Occipital lobe (tissue), 2 donors: ENCODE data around the gene COX19. TPM values are rescaled to one million over a fixed set of nuclear protein-coding genes. Genes with fewer than 3 reads are reported as not detected.

ENCODE experiments used
- DNase-seq: peaks from one replicate; lab custom pipeline; 2025; lab: John Stamatoyannopoulos, UW
- total RNA-seq: library from RNA; depleted of rRNA; stranded (reverse); fragments of >200 nt; gene quantifications from one replicate; pipeline ENCODE4 v1.2.3, GENCODE V29; 2014

The COX19 gene, protein sequence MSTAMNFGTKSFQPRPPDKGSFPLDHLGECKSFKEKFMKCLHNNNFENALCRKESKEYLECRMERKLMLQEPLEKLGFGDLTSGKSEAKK
- total RNA-seq = 16.4 TPM

DNA sequence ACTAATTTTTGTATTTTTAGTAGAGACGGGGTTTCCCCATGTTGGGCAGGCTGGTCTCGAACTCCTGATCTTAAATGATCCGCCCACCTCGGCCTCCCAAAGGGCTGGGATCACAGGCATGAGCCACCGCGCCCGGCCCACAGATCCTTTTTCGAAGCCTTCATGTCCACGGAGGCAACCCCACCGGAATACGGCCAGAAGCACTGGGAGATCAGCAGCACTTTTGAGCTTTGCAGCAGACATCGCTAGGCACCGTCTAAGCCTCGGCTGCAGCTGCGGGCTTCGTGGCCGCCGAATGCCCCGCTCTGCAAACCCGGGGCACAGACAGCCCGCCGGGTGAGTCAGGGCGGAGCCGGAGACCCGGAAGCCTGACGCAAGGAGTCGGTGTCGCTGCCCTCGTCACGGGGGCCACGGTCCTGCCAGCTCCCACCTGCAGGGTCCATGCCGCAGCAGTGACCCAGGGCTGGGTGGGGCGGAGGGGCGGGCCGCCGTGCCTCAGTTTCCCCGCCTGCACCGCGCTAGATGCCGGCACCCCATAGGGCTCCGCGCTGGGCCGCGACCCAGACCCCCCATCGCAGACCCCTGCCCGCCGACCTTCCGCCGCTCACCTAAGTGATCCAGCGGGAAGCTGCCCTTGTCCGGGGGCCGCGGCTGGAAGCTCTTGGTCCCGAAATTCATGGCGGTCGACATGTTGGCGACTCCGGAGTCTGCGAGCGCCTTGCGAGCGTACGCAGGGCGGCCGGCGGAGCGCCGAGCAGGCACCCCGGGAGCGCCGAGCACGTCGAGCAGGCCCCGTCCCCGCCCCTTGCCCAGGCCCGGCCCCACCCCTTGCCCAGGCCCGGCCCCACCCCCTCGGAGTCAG lies at the start of gene COX19:
Gene COX19, minus strand, starts transcription at position 730 of the 862 bp plus-strand sequence. Its CDS starts 40 bp downstream, at position 690.
- DNase-seq = peak; percentile 81

DNA sequence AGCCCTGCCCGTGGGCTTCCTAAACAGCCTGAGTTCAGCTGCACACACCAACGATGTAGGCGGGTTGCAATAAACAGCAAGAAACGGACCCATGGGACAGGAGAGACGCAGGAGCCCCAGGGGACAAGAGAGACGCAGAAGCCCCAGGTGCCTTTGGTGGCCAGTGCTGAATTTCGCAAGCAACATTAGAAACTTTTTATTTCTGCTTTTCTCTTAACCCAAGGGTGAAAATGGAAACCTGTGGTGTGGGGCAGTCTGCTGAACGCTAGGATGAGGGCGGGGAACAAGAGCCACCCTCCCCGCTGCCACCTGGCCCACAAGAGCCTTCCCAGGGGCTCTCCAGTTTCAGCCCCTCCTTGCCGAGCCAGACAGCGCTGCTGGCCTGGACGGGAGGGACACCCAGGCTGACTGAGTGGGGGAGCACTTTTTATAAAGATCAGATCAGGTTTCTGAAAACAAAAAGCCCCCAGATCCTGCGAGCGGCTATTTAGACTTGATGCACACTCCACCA lies 49.0 kb upstream of the COX19 start:
- no peak for DNase-seq

DNA sequence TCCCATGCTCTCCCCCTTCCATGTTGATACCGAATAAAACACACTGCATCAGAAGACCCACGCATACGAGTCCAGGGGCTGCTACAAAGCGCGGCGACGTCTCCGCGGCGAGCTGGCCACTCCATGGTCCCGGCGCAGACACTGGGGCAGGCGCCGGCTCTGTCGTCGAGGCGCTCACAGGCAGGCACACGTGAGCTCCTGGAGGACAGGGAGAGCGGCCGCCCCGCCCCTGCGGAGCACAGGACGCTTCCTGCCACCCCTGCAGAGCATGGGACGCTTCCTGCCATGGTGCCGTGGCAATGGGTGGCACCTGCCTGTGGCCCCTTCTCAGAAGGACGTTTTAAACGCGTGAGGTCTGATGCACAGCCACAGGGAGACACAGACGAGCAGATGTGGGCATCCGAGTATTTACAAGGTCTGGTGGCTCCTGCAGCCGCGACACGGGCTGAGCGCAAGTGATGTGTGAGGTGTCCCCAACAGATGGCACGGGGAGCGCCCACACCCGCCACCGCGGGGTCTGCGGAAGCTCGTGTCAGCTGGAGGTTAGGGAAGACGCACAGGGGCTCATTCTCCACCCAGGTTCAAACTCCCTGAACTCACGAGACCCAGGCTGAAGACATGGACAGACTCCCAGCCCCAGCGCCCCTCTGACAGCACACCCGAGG lies 47.6 kb upstream of the COX19 start:
- DNase-seq = no peak

DNA sequence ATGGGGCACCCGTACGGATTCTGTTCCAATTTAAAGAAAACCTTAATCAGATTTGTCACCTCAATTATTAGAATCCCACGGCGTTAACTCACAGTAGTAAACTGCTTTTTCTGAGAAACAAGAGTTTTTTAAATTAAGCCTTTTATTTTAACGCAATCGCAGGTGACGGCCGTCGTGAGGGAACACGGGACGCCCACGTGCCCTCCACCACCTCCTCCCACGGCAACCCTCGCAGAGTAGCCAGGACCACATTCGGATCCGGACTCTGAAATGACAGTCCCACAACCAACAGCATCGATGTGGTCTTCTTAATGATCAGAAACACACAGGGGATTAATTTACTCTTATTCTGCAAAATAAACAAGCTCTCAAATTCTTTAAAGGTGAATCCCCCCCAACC lies 47.0 kb upstream of the COX19 start:
- no peak for DNase-seq

DNA sequence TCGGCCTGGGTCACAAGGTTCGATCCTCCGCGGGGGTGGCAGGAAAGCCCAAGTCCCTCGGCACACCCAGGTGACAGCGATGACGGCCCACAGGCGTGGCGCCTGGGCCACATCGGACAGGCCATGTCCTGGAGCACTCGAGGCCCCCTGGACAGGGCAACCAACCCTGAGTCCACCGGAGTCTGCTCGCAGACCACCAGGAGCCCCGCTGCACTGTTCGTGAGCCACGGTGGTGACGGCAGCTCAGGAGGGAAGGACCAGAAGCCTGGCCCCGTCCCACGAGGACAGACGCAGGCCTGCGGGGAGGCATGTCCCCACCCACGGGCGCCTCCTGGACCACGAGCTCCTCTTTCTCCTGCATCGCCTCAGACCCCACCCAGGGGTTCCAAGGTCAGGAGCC lies 46.6 kb upstream of the COX19 start:
- no peak for DNase-seq

DNA sequence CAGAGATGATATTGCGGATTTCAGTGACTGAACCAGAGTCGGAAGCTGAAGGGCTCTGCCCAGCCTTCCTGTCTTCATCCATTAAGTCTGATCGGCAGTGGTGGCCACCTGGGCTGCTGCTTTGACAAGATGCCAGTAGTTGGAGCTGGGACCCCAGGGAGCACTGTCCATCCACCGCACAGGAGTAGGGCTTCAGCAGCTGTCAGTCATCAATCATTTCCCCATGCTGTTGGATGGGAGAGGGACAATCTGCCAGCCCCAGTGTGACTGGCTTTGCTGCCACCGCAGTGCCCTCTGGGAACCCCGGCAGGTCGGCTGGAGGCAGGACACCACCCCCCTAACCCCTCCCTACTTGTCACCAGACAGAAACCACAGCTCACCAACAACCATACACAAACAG lies 46.0 kb upstream of the COX19 start:
- DNase-seq = no peak

DNA sequence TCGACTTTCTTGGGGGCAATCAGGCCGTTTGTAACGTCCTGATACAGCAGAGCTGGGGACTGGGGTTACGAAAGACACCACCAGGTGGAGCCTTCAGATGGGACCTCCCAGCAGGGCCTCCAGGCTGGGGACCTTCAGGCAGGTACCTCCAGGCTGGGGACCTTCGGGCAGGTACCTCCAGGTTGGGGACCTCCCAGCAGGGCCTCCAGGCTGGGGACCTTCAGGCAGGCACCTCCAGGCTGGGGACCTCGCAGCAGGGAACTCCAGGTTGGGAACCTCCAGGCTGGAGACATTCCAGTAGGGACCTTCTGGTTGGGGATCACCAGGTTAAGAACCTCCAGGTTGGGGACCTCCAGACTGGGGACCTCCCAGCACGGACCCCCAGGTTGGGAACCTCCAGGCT lies 45.5 kb upstream of the COX19 start:
- DNase-seq = no peak

DNA sequence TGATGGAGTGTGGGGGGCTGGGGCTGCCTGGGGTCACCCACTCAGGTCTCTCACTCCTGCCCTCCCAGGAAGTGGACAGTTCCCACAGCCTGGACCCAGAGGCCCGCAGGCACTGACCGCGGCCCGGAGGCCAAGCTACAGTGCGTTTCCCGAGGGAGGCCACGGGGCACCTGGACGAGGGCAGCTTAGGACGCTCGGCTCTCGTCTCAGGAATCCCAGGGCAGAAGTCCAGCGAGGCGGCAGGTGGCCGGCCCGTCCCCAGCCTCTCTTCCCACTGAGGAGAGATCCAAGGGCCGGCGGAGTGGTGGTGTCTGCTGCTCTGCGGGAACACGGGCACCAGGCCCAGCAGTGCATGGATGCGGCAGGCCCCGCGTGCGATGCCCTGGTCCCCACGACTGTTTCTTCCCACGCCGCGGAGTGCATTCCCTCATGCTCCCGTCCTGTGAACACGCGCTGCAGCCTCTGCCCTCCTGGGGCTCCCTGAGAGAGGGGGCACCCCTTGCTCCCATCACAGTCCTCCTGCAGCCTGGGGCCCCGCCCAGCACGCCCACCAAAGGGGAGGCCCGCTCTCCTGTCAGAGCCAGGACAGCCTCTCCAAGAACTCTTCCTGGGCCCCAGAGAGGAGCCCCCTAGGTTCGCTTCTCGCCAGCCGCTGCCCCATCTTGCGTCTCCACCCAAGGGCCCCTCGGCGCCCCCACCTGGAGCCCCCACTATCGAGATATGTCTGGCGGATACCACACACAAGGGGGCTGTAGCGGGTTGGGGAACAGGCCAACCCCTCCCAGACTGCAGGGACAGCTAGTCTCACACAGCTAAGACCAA lies 44.7 kb upstream of the COX19 start:
- DNase-seq = no peak

DNA sequence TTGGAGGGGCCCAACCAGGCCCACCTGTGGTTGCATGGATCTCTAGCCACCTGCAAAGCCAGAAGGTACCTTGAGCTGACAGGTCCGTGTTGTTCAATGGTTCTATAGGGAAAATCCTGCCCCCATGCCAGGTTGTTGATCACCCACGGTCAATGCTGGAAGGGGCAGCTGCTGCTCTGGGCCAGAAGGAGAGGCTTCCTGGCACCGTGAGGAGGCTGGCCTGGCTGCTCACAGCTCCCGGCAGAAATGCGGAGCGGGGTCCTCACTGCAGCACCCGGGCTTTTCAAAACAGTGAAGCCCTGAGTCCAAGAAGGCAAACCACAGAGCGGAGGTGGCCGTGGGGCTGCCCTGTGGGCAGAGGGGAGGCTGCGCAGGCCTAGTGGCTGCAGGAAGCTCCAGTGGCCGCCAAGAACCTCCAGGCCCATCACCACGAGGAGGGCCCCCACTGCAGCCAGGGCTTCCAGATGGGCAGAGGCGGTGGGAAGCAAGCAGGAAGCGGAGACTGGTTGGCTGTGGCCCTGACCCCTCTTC lies 44.0 kb upstream of the COX19 start:
- no peak for DNase-seq

DNA sequence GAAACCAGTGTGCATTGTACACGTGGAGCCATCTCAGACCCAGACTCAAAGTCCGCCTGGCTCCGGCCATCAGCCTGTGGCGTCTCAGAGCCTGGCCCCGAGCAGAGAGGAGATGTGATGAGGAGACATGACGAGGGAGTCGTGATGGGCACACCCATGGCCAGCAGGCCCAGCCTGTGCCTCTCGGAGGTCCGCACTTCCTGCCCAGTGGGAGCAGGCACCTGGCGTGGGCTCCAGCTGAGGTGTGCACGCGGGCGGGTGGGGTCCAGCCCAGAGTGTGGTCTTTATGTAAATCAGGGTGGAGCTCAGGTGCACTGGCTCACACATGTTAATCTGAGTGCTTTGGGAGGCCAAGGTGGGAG lies 43.0 kb upstream of the COX19 start:
- DNase-seq = no peak

DNA sequence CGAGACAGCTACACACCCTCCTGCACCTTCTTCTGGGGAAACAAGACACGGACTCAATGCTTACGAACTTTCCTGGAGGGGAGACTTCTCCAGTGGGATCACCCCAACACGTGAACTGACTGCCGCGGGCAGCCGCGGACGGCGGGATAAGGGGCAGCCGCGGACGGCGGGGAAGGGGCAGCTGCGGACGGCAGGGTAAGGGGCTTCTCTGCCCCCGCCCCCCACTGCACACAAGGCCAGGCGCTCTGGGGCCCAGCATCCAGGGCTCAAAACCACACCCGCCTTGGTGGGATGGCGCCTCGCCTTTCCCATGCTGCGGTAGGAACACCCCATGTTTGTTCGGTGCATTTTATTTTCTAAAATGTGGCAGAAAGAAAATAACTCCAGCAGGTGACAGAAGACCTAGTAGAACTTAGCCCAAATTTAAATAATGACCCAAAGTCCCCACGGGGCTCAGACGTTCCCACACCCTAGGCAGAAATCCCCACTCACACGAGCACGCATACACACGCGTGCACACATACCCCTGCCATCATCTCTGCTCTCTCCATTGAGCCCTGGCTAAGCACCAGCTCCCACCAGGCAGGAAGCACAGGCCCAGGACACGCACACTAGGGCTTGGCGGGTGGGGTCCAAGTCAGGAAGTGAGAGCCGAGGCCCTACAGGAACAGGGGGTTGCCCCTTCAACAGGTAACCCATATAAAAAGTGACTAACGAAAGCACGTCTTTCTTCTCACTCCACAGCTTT lies 42.4 kb upstream of the COX19 start:
- DNase-seq = no peak

DNA sequence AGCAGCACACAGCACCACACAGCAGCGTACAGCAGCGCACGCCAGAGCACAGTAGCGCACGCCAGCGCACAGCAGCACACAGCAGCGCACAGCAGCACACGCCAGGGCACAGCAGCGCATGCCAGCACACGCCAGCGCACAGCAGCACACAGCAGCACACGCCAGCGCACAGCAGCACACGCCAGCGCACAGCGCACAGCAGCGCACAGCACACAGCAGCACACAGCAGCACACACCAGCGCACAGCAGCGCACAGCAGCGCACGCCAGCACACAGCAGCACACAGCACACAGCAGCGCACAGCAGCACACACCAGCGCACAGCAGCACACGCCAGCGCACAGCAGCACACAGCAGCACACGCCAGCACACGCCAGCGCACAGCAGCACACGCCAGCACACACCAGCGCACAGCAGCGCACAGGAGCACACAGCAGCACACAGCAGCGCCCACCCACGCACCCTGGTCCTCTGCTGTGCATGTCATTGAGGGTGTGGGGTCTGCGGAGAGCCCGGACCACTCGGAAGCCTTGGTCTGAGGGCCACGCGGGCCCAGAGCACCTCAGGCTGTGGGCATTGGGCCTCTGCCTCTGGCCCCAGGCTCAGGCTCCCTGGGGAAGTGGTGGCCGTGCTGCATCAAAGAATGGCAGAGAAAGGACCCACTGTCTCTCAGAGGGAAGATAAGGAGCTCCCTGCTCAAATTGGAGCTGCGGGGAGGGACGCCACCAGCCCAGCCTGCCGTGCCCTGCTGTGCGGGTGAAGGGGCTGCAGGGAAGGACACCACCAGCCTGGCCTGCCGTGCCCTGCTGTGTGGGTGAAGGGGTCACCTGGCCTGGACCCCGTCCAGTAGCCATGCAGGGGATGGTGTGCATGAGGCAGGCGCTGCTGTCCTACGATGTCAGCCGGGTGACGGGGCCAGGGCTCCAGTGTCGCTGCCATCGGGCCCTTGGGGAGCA lies 41.5 kb upstream of the COX19 start:
- no peak for DNase-seq

DNA sequence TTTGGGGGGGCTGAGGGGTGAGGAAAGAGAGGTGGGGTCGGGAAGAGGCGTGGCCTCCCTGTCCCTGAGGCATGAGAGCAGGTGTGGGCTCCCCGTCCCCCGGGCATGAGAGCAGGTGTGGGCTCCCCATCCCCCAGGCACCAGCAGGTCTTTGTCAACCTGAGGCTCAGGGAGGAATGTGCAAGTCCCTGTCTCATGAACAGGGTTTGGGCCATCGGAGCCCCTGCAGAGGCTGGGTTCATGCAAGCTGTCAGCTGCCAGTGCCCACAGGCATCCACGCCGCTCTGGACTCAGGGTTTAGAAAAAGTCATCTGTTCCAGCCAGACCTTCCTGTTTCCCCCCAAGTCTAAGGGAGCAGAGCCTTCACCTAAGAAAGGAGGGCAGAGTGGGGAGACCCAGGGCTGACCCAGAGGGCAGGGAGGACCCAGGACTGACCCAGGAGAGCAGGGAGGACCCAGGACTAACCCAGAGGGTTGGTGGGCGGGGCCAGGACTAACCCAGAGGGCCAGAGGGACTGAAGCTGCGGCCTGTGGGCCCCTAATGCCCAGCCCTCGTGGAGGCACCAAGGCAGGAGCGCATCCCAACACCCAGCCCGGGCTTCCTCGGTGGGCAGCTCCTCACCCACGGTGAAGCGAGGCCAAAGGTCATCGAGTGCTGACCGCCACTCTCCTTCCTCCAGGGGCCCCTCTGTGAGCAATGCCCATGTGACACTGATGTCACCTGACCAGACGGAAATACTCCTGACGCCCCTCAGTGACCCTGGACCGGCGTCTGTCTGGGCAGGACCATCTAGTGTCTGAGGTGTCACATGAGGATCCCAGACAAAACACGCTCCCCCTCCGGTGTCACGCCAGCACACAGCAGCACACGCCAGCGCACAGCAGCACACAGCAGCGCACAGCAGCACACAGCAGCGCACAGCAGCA lies 40.1 kb upstream of the COX19 start:
- no peak for DNase-seq

DNA sequence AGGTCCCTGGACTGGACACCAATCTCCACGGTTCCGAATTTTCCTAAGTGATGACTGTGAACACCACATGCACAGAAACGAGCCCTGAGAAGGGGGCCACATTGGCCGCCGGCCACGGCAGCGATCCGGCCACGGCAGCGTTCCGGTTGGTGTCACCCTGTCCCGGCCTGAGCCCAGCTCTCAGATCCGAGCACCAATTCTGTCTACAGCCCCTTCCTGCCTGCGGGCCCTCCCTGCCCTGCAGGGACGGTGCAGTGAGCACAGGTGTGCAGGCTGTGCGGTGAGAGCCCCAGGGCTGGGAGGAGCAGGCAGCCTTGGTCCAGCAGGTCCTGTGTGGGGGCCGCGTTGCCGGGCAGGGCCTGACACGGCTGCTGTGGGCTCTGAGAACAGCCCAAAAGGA lies 39.3 kb upstream of the COX19 start:
- no peak for DNase-seq

DNA sequence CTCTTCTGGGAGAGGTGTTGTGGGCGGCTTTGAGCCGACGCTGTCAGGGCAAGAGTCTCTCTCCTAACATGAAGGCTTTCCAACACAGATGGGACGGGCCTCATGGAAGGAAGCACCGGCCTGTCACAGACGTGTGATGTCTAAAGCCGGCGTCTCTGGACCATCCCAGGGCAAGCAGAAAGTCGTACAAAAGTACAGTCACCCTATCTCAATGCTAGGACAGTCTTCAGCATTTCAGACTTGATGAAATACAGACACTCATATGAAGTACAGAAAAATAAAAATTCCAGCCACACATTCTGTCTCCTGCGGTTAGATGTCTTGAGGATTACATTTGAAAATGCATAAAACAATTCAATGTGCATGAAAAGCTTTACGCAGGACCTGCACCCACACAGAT lies 38.2 kb upstream of the COX19 start:
- DNase-seq = no peak

DNA sequence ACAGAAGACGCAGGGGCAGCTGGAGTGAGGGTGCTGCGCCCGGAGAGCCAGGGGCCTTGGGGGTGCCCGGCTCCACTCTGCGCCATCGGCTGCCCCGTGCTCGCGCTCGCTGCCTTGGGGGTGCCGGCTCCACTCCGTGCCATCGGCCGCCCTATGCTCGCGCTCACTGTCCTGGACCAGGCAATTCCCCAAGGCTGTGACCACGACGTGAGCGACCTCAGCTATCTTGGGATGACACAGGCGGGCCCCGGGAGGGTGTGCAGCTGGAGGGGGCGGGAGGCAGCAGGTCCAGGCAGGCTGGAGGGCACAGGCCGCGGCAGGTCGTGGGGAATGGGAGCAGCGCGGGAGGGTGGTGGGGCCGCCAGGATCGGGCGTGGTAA lies 37.4 kb upstream of the COX19 start:
- DNase-seq = no peak

DNA sequence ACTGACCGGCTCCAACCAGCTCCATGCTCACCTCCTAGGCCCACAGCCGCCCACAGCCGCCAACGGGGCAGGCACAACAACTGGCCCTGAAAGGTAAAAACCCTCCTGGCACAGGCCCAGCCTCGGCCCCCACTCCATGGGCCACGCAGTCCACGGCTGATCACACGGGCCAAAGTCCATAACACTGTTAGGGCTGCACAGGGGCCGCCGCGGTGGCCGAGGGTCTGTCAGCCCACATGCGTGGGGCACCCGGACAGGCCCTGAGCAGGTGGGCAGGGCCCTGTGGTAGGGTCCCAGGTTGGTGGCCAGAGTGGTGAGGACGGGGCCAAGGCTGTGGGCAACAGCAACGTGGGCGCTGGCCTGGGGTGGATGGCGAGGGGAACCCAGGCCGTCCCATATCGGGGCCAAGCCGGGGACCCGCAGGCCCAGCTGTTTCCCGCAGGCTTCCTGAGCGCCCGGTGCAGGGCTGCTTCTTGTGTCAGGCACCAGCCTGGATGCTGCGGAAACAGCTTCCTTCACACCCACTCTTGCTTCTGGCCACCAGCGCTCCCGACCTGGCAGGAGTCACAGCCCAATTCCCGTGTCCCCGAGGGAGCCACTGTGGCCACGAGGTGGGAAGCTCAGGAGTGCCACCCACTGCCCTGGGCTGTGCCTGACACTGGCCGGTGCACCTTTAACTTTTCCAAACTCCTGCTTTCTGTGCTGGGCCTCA lies 36.8 kb upstream of the COX19 start:
- DNase-seq = no peak
